Ramos (cell line): Measurements from ENCODE around the gene BCAT1.

ENCODE experiments used
- in situ Hi-C: fragments of 300-500 bp; cut with MboI; formaldehyde crosslinking; loops from one replicate; pipeline ENCODE4 v1.14.3; 2022; ENCODE audit warnings: low sequenced_read_pairs; ENCODE audit not compliant: unreplicated experiment

The BCAT1 gene, protein sequence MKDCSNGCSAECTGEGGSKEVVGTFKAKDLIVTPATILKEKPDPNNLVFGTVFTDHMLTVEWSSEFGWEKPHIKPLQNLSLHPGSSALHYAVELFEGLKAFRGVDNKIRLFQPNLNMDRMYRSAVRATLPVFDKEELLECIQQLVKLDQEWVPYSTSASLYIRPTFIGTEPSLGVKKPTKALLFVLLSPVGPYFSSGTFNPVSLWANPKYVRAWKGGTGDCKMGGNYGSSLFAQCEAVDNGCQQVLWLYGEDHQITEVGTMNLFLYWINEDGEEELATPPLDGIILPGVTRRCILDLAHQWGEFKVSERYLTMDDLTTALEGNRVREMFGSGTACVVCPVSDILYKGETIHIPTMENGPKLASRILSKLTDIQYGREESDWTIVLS

DNA sequence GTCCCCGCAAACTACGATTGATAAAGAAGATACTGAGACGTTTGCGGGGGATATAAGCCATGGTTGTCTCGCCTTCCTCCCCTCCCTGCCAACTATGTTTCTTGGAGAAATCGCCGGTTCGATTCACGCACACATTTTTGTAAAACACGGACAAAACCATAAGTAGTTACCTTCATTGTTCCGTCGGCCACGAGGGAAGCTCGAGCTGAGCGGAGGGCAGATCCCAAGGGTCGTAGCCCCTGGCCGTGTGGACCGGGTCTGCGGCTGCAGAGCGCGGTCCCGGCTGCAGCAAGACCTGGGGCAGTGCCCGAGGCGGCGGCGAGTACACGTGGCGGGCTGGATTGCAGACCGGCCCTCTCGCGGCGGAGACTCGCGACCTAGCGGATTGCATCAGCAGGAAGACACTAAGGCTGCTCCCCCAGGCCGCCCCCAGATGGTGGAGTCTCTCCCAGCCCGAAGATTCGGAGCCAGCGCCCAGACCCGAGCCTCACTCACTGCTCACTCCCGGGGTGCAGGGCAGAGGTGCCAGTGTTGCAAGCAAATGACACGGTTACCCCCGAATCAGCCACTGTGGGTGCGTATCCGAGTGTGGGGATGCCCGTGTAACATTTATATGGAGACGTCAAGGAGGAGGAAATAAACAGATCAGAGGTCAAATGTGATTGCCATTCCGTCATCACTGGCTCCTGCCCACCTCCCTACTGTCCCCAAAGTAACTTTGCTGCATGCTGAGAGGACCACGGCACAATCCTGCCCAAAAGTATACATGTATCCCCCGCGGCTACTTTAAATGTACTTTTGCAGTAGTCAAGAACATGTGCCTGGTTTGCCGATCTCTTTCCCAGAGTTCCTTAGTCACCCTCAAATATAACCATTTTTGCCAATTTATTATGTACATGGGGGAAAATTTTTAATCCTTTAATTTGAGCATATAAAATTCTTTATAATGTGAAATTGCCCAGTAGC, at the start of gene BCAT1:
BCAT1 (minus strand) TSS at position 345 of the 966 bp plus-strand sequence; CDS start at position 176, 169 bp downstream.
- in situ Hi-C loops, result no loop called here

GRCh38 chr12:24997970-24998582, 49.2 kb upstream of the BCAT1 start:
- in situ Hi-C loops, result no loop called here

DNA sequence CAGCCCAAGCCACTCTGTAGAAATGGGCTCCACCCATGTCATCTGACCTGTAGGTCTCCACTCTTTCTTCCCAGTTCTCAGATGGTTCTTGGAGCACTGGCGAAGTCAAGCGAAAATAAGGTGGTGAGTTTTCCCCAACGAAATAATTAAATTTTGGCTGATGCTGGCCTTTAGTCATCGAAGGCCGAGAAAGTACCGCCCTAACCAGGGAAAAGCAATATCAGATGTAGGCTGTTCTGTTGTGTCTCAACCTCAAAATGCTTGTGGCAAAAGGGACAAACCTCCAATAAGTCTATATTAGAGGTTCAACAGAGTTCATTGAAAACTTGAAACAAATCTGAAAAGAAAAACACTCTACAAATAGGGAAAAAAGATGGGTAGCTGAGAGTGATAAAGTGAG, 48.6 kb upstream of the BCAT1 start:
- in situ Hi-C loops, result no loop called here

- in situ Hi-C loops, result no loop called here
These were observed 47.9 kb upstream of the BCAT1 start for GRCh38 chr12:24996820-24997219.

- in situ Hi-C loops, result no loop called here
These were observed 47.3 kb upstream of the BCAT1 start for GRCh38 chr12:24996102-24996797.

GRCh38 chr12:24993793-24994192, 44.9 kb upstream of the BCAT1 start:
- in situ Hi-C loops, result loop anchor here (5.0 kb wide), 1 partner anchor 74 kb away; no protein-coding TSS in a partner anchor

DNA sequence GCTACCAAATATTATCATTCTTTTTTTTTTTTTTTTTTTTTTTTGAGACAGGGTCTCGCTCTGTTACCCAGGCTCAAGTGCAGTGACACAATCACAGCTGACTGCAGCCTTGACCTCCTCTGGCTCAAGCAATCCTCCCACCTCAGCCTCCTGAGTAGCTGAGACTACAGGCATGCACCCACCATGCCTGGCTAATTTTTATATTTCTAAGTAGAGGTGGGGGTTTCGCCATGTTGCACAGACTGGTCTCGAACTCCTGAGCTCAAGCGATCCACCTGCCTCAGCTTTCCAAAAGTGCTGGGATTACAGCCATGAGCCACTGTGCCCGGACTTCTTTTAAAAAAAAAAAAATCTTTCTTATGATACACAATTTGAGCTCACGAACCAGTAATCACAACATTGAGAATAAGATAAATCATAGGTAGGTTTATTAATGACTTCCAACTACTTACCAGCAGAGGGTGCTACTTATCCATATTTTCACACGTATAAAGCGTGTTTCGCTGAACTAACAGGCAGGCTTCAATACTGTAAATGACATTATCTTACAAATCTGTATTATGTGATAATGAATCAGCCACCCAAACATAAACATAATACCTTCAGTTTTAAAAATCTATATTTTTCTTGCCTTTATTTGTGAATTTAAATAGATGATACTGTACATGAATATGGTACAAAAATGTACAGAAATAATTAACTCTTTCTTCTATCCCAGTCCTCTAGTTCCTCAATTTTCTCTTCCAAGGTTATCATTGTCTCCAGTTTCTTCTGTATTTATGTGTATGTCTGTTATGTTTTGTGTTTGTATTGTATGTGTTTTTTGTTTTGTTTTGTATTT, 42.5 kb upstream of the BCAT1 start:
- in situ Hi-C loops, result loop anchor here (5.0 kb wide), 1 partner anchor 76 kb away; no protein-coding TSS in a partner anchor

- in situ Hi-C loops, result loop anchor here (5.0 kb wide), 1 partner anchor 138 kb away; no protein-coding TSS in a partner anchor
These were observed 40.3 kb upstream of the BCAT1 start for GRCh38 chr12:24989216-24989615.

DNA sequence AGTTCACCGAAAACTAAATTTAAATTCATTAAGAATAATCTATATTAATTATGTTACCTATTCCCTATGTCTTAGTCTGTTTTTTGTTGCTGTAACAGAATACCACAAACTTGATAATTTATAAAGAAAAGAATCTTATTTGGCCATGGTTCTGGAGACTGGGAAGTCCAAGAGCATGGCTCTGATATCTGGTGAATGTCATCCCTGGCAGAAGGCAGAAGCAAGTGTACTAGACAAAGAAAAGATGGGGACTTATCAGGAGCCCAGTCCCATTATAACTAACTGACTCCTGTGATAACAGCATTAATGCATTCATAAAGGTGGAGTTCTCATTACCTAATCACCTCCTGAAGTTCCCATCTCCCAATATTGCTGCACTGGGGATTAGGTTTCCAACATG, 33.3 kb upstream of the BCAT1 start:
- in situ Hi-C loops, result no loop called here

DNA sequence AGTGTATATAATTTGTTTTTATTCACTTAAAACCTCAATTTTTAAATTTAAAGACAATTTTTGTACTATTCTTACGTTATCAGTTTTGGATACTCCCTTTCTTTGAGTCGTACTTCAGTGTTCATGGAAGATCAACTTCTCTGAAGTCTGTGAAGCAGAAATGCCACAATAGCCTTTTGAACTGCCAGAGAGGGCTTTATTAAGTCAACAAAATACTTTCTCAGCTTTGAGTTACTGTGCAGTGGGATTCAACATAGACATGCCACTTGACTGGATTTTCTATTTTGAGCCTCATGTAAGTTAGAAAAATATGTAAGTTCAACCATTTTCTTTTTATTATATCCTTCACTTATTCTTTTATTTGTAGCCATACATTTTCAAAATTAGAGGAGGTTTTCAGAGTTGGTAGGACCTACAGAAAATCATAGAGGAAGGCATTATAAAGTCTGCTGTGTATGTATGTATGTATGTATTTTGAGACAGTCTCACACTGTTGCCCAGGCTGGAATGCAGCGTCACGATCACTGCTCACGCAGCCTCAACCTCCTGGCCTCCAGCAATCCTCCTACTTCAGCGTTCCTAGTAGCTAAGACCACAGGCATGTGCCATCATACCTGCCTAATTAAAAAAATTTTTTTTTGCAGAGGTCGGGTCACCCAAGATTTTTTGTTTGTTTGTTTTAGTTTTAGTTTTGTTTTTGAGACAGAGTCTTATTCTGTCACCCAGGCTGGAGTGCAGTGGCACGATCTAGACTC, 31.3 kb upstream of the BCAT1 start:
- in situ Hi-C loops, result no loop called here

GRCh38 chr12:24979329-24979728, 30.4 kb upstream of the BCAT1 start:
- in situ Hi-C loops, result no loop called here

GRCh38 chr12:24977711-24978110, 28.8 kb upstream of the BCAT1 start:
- in situ Hi-C loops, result no loop called here

DNA sequence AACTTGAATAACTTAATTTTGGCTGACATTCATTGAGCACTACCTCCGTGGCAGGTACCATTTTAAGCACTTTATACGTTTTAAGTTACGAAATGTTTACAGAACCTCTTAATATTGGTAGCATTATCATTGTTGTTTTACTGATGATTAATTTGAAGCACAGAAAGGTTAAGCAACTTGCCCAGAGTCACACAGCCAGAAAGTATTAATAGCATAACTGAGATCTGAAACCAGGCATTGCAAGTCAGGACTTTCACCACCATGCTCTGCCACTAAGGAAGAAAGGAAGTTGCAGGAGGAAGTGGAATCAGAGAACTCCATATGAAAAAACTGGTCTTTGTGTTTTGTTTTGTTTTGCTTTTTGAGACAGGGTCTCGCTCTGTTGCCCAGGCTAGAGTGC, 28.2 kb upstream of the BCAT1 start:
- in situ Hi-C loops, result no loop called here

DNA sequence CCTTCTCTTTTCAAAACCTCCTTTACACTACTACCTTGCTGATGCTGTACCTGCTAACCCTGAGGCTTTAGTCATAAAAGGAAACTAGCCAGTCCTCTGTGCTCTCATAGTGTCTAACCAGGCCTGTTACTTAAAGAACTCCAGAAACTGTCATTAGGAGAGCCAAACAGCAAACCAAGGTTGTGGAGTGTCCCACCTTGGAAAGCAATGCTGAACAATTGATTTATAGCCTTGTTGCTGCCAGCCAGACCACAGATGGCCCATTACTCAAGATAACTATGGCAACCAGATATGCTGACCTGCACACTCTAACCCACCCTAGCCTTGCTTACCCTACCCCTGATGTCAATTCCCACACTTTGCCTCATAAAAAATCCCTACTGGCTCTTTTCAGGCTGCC, 26.5 kb upstream of the BCAT1 start:
- in situ Hi-C loops, result no loop called here

DNA sequence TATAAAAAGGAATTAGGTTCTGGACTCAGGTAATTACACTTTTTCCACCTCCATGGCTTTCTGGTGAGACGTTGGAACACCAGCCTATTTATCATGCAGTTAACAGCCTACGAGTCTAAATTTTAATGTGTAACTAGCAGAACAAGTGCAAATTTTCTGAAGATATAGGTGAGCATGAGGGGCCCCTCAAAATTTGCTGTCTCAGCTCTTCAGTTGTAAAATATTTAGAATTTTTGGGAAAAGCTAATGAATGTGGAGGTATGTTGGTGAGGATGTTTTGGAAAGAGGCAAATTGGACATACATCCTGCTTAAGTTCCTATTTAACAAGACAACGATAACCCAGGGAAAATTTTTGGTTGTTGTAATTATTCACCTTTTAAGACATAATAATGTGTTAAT, 25.3 kb upstream of the BCAT1 start:
- in situ Hi-C loops, result no loop called here

DNA sequence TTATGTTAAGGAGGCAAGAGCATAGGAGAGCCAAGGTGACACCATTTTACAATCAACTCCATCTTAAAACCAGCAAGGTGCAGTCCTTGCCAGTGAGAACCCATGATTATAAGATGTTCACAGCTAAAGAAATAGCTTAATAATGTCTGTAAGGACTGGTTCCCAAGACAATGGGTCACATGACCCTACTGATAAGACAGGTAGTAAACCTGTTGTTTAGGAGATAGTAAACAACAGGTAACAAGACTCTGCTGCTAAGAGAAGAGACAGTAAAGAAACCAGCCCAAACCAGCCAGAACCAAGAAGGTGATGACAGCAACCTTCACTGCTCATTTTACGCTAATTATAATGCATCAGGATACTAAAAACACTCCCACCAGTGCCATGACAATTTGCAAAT, 23.2 kb upstream of the BCAT1 start:
- in situ Hi-C loops, result no loop called here

- in situ Hi-C loops, result no loop called here
These were observed 21.3 kb upstream of the BCAT1 start for GRCh38 chr12:24970177-24970576.

GRCh38 chr12:24966951-24967564, 18.2 kb upstream of the BCAT1 start:
- in situ Hi-C loops, result no loop called here
